Stimulated activated CD8-positive, alpha-beta memory T cell treated with anti-CD3 and anti-CD28 coated beads, Interleukin-7, amount 100 ng/mL, for 4 hours (primary cell): ENCODE data around the gene SMURF1.
A peak's percentile ranks its signal among the peaks of the same experiment; 100 is the strongest.
"Not testable (repeated sequence)": the region's sequence is repeated elsewhere in the genome, so short reads cannot be mapped to it uniquely, and the experiment has no call there.

ENCODE experiments used
- DNase-seq, 2 donors: peaks; one replicate each; pipeline ENCODE4 v3.0.0-alpha.2; 2020; ENCODE audit warnings: low read depth in 2 of 2

The SMURF1 gene

GRCh38 chr7:99121496-99122021 lies 22.3 kb downstream of the SMURF1 start:
- no peak for DNase-seq

GRCh38 chr7:99120916-99121315 lies 23.0 kb downstream of the SMURF1 start:
- no peak for DNase-seq

- no peak for DNase-seq
Measured at GRCh38 chr7:99120501-99120900, 23.4 kb downstream of the SMURF1 start.

- no peak for DNase-seq
Measured at GRCh38 chr7:99118077-99118476, 25.8 kb downstream of the SMURF1 start.

- DNase-seq = no peak
Measured at GRCh38 chr7:99116144-99116543, 27.8 kb downstream of the SMURF1 start.

GRCh38 chr7:99115379-99115778 lies 28.5 kb downstream of the SMURF1 start:
- DNase-seq = no peak

GRCh38 chr7:99112979-99113378 lies 30.9 kb downstream of the SMURF1 start:
- no peak for DNase-seq

GRCh38 chr7:99112097-99112496 lies 31.8 kb downstream of the SMURF1 start:
- DNase-seq = no peak

- no peak for DNase-seq
Measured at GRCh38 chr7:99111591-99111990, 32.3 kb downstream of the SMURF1 start.

- peak in 1 of 2 donors; percentile 7 for DNase-seq
Measured at GRCh38 chr7:99109108-99110051, 34.5 kb downstream of the SMURF1 start.

GRCh38 chr7:99108613-99109012 lies 35.3 kb downstream of the SMURF1 start:
- DNase-seq = no peak

GRCh38 chr7:99106821-99107241 lies 37.1 kb downstream of the SMURF1 start:
- DNase-seq = no peak

- DNase-seq = no peak
Measured at GRCh38 chr7:99106411-99106810, 37.5 kb downstream of the SMURF1 start.

- no peak for DNase-seq
Measured at GRCh38 chr7:99105756-99106155, 38.2 kb downstream of the SMURF1 start.

GRCh38 chr7:99104631-99105030 lies 39.3 kb downstream of the SMURF1 start:
- DNase-seq = no peak

GRCh38 chr7:99103836-99104235 lies 40.1 kb downstream of the SMURF1 start:
- DNase-seq = not testable (repeated sequence)

- DNase-seq = no peak
Measured at GRCh38 chr7:99102809-99103690, 40.9 kb downstream of the SMURF1 start.

GRCh38 chr7:99102361-99102760 lies 41.5 kb downstream of the SMURF1 start:
- DNase-seq = no peak

- not testable (repeated sequence) for DNase-seq
Measured at GRCh38 chr7:99101516-99101915, 42.4 kb downstream of the SMURF1 start.

- no peak for DNase-seq
Measured at GRCh38 chr7:99099499-99100077, 44.3 kb downstream of the SMURF1 start.

GRCh38 chr7:99098824-99099498 lies 44.9 kb downstream of the SMURF1 start:
- no peak for DNase-seq
